ENCODE results near the gene CYP3A4.
"Not testable (repeated sequence)": the region's sequence is repeated elsewhere in the genome, so short reads cannot be mapped to it uniquely, and the experiment has no call there.

The CYP3A4 gene

GRCh38 chr7:99723201-99723600, 60.8 kb downstream of the CYP3A4 start:
- DNase-seq (ENCODE audit: low read depth) = not testable (repeated sequence)

- DNase-seq (ENCODE audit: low read depth) = no peak
These were observed 63.0 kb downstream of the CYP3A4 start for GRCh38 chr7:99720800-99721595.

- no peak for DNase-seq (ENCODE audit: low read depth)
These were observed 63.8 kb downstream of the CYP3A4 start for GRCh38 chr7:99719996-99720769.

GRCh38 chr7:99713995-99714570, 69.9 kb downstream of the CYP3A4 start:
- DNase-seq (ENCODE audit: low read depth) = no peak

GRCh38 chr7:99709838-99710578, 74.0 kb downstream of the CYP3A4 start:
- DNase-seq (ENCODE audit: low read depth) = no peak

GRCh38 chr7:99709260-99709659, 74.7 kb downstream of the CYP3A4 start:
- no peak for DNase-seq (ENCODE audit: low read depth)

GRCh38 chr7:99707096-99707495, 76.9 kb downstream of the CYP3A4 start:
- peak; percentile 49 for DNase-seq (ENCODE audit: low read depth)

All from iris pigment epithelial cell (primary cell).